Endothelial cell of umbilical vein (primary cell): Measurements from ENCODE around the gene LYPD1.

Source experiments
- FOS ChIP-seq: IDR thresholded peaks from 2 replicates; pipeline ENCODE4 v1.6.1; 2011; ENCODE audit warnings: mild to moderate bottlenecking, low read length, moderate library complexity, borderline replicate concordance; ENCODE audit not compliant: insufficient read depth
- POLR2A ChIP-seq: IDR thresholded peaks from 2 replicates; pipeline ENCODE4 v1.6.1; 2012; ENCODE audit warnings: low read depth, mild to moderate bottlenecking, control low read depth, low read length
- POLR2AphosphoS5 ChIP-seq: IDR thresholded peaks from 2 replicates; pipeline ENCODE4 v1.6.1; 2012; ENCODE audit warnings: low read depth, mild to moderate bottlenecking, control low read depth, low read length, moderate library complexity; ENCODE audit not compliant: insufficient read depth
- TF ChIP-seq, protein P1 (sequence below), 2 donors: IDR thresholded peaks; 1 replicate in 1 of 2; 2 replicates in 1 of 2; pipeline ENCODE4 v1.5.1; 2011; ENCODE audit warnings: low read length in 2 of 2, mild to moderate bottlenecking in 2 of 2, moderate library complexity in 2 of 2, control low read depth in 1 of 2, inconsistent platforms in 1 of 2, low read depth in 1 of 2; ENCODE audit not compliant: insufficient read depth in 1 of 2; ENCODE audit errors: extremely low read depth in 1 of 2

DNA sequence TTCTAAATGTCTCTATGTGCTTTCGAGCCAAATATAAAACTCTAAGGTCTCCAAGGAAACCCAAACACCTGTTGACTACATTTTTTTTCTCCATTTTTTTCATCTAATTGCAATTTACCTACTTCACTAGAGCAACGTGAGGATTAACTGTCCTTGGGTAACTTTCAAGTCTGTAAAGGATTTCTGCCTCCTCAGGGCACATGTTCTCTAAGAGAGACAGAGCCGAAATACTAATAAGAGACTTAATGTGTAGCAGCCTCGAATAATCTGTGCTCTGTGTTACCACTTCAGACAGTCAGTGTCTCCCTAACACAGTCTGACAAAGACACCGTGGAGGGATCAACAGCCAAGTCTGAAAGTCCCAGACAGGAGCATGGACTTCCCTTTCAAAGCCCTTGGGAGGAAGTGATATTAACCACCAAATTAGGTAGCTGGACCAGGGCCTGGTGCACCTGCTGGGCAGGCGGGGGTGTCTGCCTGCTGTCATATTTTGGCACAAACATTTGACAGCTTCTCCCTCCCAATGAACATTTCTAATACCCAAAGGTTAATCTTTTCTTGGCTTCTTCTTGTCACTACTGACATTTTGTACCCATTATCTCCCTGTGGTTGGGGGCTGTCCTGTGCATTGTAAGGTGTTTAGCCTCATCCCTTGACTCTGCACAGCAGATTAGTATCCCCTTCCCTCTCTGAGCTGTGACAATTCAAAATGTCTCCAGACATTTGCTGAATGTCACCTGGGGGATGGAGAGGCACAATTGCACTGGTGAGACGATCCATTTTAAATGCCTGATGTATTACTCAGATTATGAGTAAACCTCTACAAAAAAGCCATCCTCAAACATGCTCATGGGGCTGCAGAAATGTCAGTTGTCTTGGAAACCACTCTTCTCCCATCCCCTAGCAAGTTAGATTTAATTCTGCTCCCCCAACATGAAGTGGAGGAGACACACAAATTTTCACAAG is 45.7 kb upstream of the LYPD1 start:
- TF ChIP-seq, protein P1, sequence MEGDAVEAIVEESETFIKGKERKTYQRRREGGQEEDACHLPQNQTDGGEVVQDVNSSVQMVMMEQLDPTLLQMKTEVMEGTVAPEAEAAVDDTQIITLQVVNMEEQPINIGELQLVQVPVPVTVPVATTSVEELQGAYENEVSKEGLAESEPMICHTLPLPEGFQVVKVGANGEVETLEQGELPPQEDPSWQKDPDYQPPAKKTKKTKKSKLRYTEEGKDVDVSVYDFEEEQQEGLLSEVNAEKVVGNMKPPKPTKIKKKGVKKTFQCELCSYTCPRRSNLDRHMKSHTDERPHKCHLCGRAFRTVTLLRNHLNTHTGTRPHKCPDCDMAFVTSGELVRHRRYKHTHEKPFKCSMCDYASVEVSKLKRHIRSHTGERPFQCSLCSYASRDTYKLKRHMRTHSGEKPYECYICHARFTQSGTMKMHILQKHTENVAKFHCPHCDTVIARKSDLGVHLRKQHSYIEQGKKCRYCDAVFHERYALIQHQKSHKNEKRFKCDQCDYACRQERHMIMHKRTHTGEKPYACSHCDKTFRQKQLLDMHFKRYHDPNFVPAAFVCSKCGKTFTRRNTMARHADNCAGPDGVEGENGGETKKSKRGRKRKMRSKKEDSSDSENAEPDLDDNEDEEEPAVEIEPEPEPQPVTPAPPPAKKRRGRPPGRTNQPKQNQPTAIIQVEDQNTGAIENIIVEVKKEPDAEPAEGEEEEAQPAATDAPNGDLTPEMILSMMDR (IDR thresholded peaks at IDR 0.05; ENCODE audit: extremely low read depth in 1 of 2, insufficient read depth in 1 of 2, low read depth in 1 of 2, low read length in 2 of 2): no peak
- TF ChIP-seq POLR2A (no peak), POLR2AphosphoS5 (no peak), FOS (no peak)
